ENCODE measurements around the gene BMPR1A. TPM values are rescaled to one million over a fixed set of nuclear protein-coding genes. Genes with fewer than 3 reads are reported as not detected.

Gene BMPR1A
- total and polyA plus RNA-seq, 10 of the 15 experiments (the other 5 are each of a cell fraction or from before 2014, with no cell fraction given) = 2.3 to 22.7 (median 13.1) TPM

DNA sequence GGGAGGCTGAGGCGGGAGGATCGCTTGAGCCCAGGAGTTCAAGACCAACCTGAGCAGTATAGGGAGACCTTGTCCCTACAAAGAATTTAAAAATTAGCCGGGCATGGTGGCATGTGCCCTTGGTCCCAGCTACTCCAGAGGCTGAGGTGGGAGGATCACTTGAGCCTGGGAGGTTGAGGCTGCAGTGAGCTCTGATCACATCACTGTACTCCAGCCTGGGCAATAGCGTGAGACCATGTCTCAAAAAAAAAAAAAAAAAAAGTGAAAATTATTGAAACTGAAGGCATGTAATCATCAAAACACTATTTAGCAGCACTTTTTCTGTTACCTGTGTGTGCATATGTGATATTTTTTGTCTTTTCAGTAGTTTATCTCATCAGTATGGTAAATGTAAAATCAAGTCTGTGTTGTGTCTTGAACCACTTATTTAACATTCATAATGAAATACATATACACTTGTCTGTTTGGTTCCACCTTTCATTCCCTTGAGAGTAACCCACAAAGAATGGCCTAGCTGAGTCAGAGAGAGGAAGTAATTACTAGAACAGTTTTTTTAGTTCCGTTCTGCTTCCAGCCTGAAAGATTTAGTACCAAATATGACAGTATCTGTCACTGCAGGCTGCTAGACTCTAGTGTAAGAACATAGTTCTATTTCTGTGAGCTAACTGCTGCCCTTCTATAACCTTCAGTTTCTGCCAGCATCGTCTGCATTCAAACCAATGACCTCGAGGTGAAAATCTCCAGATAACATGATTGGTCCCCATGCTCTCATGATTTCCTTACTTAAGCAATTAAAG lies 132.4 kb downstream of the BMPR1A start (continued):
- TF ChIP-seq NFXL1 (IDR thresholded peaks at IDR 0.05; ENCODE audit: borderline replicate concordance) = no peak
- TF ChIP-seq RFX5 (IDR thresholded peaks at IDR 0.05; ENCODE audit: low read depth, low read length) = no peak
- TF ChIP-seq MTA2 (IDR thresholded peaks at IDR 0.05; ENCODE audit: low read depth) = peak; percentile 82
- peak; percentile 97 for TF ChIP-seq MEF2B (IDR thresholded peaks at IDR 0.05; ENCODE audit: partially characterized antibody, poor library complexity, severe bottlenecking)
- no peak for TF ChIP-seq PAX8 (IDR thresholded peaks at IDR 0.05)
- peak in 1 of 2 experiments; percentile 74; a peak in 2 of 4 replicates for TF ChIP-seq SRF (IDR thresholded peaks at IDR 0.05; ENCODE audit: low read depth in 2 of 2, low read length in 2 of 2)
- TF ChIP-seq IKZF1 (conservative IDR thresholded peaks at IDR 0.05) = peak; percentile 64
- no peak for TF ChIP-seq USF1 (IDR thresholded peaks at IDR 0.05; ENCODE audit: borderline replicate concordance, extremely low read length, insufficient read depth, low read depth, low read length)
- TF ChIP-seq CBX3 (IDR thresholded peaks at IDR 0.05; ENCODE audit: borderline replicate concordance, low read depth) = no peak
- TF ChIP-seq DPF2 (IDR thresholded peaks at IDR 0.05) = peak; percentile 61
- TF ChIP-seq, protein P1, sequence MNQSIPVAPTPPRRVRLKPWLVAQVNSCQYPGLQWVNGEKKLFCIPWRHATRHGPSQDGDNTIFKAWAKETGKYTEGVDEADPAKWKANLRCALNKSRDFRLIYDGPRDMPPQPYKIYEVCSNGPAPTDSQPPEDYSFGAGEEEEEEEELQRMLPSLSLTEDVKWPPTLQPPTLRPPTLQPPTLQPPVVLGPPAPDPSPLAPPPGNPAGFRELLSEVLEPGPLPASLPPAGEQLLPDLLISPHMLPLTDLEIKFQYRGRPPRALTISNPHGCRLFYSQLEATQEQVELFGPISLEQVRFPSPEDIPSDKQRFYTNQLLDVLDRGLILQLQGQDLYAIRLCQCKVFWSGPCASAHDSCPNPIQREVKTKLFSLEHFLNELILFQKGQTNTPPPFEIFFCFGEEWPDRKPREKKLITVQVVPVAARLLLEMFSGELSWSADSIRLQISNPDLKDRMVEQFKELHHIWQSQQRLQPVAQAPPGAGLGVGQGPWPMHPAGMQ (IDR thresholded peaks at IDR 0.05; ENCODE audit: borderline replicate concordance) = no peak
- no peak for TF ChIP-seq TCF12 (IDR thresholded peaks at IDR 0.05; ENCODE audit: low read depth, low read length)
- TF ChIP-seq CEBPZ (IDR thresholded peaks at IDR 0.05; ENCODE audit: low read depth, low read length) = no peak
- no peak for TF ChIP-seq POU2F2 (IDR thresholded peaks at IDR 0.05; ENCODE audit: borderline replicate concordance, low read depth, low read length)
- TF ChIP-seq KDM1A (IDR thresholded peaks at IDR 0.05; ENCODE audit: borderline replicate concordance) = no peak
- peak; percentile 89 for TF ChIP-seq BCL11A (IDR thresholded peaks at IDR 0.05; ENCODE audit: low read depth, low read length)
- TF ChIP-seq, protein P2, sequence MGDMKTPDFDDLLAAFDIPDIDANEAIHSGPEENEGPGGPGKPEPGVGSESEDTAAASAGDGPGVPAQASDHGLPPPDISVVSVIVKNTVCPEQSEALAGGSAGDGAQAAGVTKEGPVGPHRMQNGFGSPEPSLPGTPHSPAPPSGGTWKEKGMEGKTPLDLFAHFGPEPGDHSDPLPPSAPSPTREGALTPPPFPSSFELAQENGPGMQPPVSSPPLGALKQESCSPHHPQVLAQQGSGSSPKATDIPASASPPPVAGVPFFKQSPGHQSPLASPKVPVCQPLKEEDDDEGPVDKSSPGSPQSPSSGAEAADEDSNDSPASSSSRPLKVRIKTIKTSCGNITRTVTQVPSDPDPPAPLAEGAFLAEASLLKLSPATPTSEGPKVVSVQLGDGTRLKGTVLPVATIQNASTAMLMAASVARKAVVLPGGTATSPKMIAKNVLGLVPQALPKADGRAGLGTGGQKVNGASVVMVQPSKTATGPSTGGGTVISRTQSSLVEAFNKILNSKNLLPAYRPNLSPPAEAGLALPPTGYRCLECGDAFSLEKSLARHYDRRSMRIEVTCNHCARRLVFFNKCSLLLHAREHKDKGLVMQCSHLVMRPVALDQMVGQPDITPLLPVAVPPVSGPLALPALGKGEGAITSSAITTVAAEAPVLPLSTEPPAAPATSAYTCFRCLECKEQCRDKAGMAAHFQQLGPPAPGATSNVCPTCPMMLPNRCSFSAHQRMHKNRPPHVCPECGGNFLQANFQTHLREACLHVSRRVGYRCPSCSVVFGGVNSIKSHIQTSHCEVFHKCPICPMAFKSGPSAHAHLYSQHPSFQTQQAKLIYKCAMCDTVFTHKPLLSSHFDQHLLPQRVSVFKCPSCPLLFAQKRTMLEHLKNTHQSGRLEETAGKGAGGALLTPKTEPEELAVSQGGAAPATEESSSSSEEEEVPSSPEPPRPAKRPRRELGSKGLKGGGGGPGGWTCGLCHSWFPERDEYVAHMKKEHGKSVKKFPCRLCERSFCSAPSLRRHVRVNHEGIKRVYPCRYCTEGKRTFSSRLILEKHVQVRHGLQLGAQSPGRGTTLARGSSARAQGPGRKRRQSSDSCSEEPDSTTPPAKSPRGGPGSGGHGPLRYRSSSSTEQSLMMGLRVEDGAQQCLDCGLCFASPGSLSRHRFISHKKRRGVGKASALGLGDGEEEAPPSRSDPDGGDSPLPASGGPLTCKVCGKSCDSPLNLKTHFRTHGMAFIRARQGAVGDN (IDR thresholded peaks at IDR 0.05) = no peak
- no peak for TF ChIP-seq HDAC6 (IDR thresholded peaks at IDR 0.05; ENCODE audit: unreplicated experiment)
- TF ChIP-seq ZNF622 (IDR thresholded peaks at IDR 0.05) = no peak
- no peak for TF ChIP-seq POLR2AphosphoS5 (IDR thresholded peaks at IDR 0.05; ENCODE audit: low read length)
- TF ChIP-seq SUPT20H (IDR thresholded peaks at IDR 0.05; ENCODE audit: borderline replicate concordance, control insufficient read depth, low read depth, low read length) = no peak
- peak; percentile 97 for TF ChIP-seq RUNX3 (IDR thresholded peaks at IDR 0.05; ENCODE audit: low read length)

Data from GM12878 (cell line).